ENCODE measurements around the gene APPL2. TPM values are rescaled to one million over a fixed set of nuclear protein-coding genes. Genes with fewer than 3 reads are reported as not detected.
A peak's percentile ranks its signal among the peaks of the same experiment; 100 is the strongest.

Gene APPL2
- total and polyA plus RNA-seq, 2 experiments from 2014 or later, result 83.0 to 122 TPM

GRCh38 chr12:105225505-105226015 lies 10.4 kb downstream of the APPL2 start:
- peaks cover 61% of the 10 kb centered on the region for H3F3A ChIP-seq (ENCODE audit: insufficient read depth)
- 67 to 68% methylated on average over 5 of the region's 5 CpGs for WGBS, 2 experiments (ENCODE audit: low coverage in 1 of 2, low lambda C conversion rate in 2 of 2, missing lambda C conversion rate in 2 of 2)
- no peak for TF ChIP-seq EZH2 (IDR thresholded peaks at IDR 0.05; ENCODE audit: insufficient read depth, poor library complexity, severe bottlenecking)
- no peak for TF ChIP-seq EZH2phosphoT487 (IDR thresholded peaks at IDR 0.05; ENCODE audit: insufficient read depth, low read depth)
- H3K4me3 ChIP-seq, result peak overlapping the region; percentile 13; the same call in 1 of the 2 replicates
- H4K20me1 ChIP-seq (ENCODE audit: insufficient read depth), result no peaks in the 10 kb centered on the region
- no peak for DNase-seq
- in situ Hi-C loops (cut with MboI), result no loop called here
- H3K9ac ChIP-seq, result peak overlapping the region; percentile 50
- H3K9me2 ChIP-seq (ENCODE audit: insufficient read depth), result no peaks in the 10 kb centered on the region
- H3K36me3 ChIP-seq (ENCODE audit: low read depth), result peaks cover 47% of the 10 kb centered on the region
- no peaks in the 10 kb centered on the region for H3K27me3 ChIP-seq (replicated peaks; ENCODE audit: insufficient read depth)
- peaks cover 86% of the 10 kb centered on the region for H3K4me1 ChIP-seq (ENCODE audit: insufficient read depth)
- peaks cover 90% of the 10 kb centered on the region for H3K79me2 ChIP-seq (ENCODE audit: insufficient read depth)
- H3K4me2 ChIP-seq (ENCODE audit: unreplicated experiment), result peak overlapping the region; percentile 66
- no peak overlapping the region for H2AFZ ChIP-seq
- H3K27ac ChIP-seq, result peak overlapping the region; percentile 96
- H3K9me3 ChIP-seq (ENCODE audit: low read depth), result no peaks in the 10 kb centered on the region

GRCh38 chr12:105224399-105224798 lies 11.6 kb downstream of the APPL2 start:
- Histone ChIP-seq H3K79me2 (ENCODE audit: insufficient read depth) (peaks cover 90% of the 10 kb centered on the region), H3K4me3 (no peak overlapping the region), H3K36me3 (ENCODE audit: low read depth) (peaks cover 48% of the 10 kb centered on the region), H3F3A (ENCODE audit: insufficient read depth) (peaks cover 51% of the 10 kb centered on the region), H3K9me2 (ENCODE audit: insufficient read depth) (no peaks in the 10 kb centered on the region), H2AFZ (no peak overlapping the region), H3K27ac (peak overlapping the region; percentile 96), H3K27me3 (replicated peaks; ENCODE audit: insufficient read depth) (no peaks in the 10 kb centered on the region), H3K4me2 (ENCODE audit: unreplicated experiment) (no peak overlapping the region), H4K20me1 (ENCODE audit: insufficient read depth) (0 out of 2 replicates have a peak, but pooled peaks cover 3% of the 10 kb centered on the region), H3K4me1 (ENCODE audit: insufficient read depth) (peaks cover 86% of the 10 kb centered on the region), H3K9ac (no peak overlapping the region), H3K9me3 (ENCODE audit: low read depth) (no peaks in the 10 kb centered on the region)
- no peak for DNase-seq
- in situ Hi-C loops (cut with MboI), result no loop called here
- 95 to 99% methylated on average over 4 of the region's 4 CpGs for WGBS, 2 experiments (ENCODE audit: low coverage in 1 of 2, low lambda C conversion rate in 2 of 2, missing lambda C conversion rate in 2 of 2)
- no peak for TF ChIP-seq EZH2 (IDR thresholded peaks at IDR 0.05; ENCODE audit: insufficient read depth, poor library complexity, severe bottlenecking)
- TF ChIP-seq EZH2phosphoT487 (IDR thresholded peaks at IDR 0.05; ENCODE audit: insufficient read depth, low read depth), result no peak

- Histone ChIP-seq H3K27me3 (replicated peaks; ENCODE audit: insufficient read depth) (no peaks in the 10 kb centered on the region), H3F3A (ENCODE audit: insufficient read depth) (peaks cover 51% of the 10 kb centered on the region), H3K4me3 (no peak overlapping the region), H3K9ac (no peak overlapping the region), H3K9me3 (ENCODE audit: low read depth) (no peaks in the 10 kb centered on the region), H3K4me1 (ENCODE audit: insufficient read depth) (peaks cover 86% of the 10 kb centered on the region), H2AFZ (no peak overlapping the region), H3K79me2 (ENCODE audit: insufficient read depth) (peaks cover 90% of the 10 kb centered on the region), H3K36me3 (ENCODE audit: low read depth) (peaks cover 53% of the 10 kb centered on the region), H3K9me2 (ENCODE audit: insufficient read depth) (no peaks in the 10 kb centered on the region), H3K27ac (0 out of 2 replicates have a peak overlapping the region, but pooled peaks have one; percentile 96), H3K4me2 (ENCODE audit: unreplicated experiment) (no peak overlapping the region), H4K20me1 (ENCODE audit: insufficient read depth) (0 out of 2 replicates have a peak, but pooled peaks cover 4% of the 10 kb centered on the region)
- in situ Hi-C loops (cut with MboI), result no loop called here
- 81 to 84% methylated on average over 4 of the region's 4 CpGs for WGBS, 2 experiments (ENCODE audit: low coverage in 1 of 2, low lambda C conversion rate in 2 of 2, missing lambda C conversion rate in 2 of 2)
- TF ChIP-seq EZH2phosphoT487 (IDR thresholded peaks at IDR 0.05; ENCODE audit: insufficient read depth, low read depth) (no peak), EZH2 (IDR thresholded peaks at IDR 0.05; ENCODE audit: insufficient read depth, poor library complexity, severe bottlenecking) (no peak)
- DNase-seq, result no peak
Measured at GRCh38 chr12:105223884-105224283, 12.1 kb downstream of the APPL2 start.

- Histone ChIP-seq H3K9ac (peak overlapping the region; percentile 15; the same call in 1 of the 2 replicates), H3K79me2 (ENCODE audit: insufficient read depth) (peaks cover 95% of the 10 kb centered on the region)
Measured at GRCh38 chr12:105223352-105223845, 12.6 kb downstream of the APPL2 start.

More at GRCh38 chr12:105223352-105223845, 12.6 kb downstream of the APPL2 start:
- Histone ChIP-seq H3K27me3 (replicated peaks; ENCODE audit: insufficient read depth) (no peaks in the 10 kb centered on the region), H3K4me1 (ENCODE audit: insufficient read depth) (peaks cover 86% of the 10 kb centered on the region), H4K20me1 (ENCODE audit: insufficient read depth) (0 out of 2 replicates have a peak, but pooled peaks cover 4% of the 10 kb centered on the region), H3K27ac (peak overlapping the region; percentile 28), H3F3A (ENCODE audit: insufficient read depth) (peaks cover 49% of the 10 kb centered on the region), H3K36me3 (ENCODE audit: low read depth) (peaks cover 53% of the 10 kb centered on the region), H3K9me2 (ENCODE audit: insufficient read depth) (no peaks in the 10 kb centered on the region), H3K4me3 (no peak overlapping the region), H2AFZ (no peak overlapping the region), H3K4me2 (ENCODE audit: unreplicated experiment) (peak overlapping the region; percentile 9), H3K9me3 (ENCODE audit: low read depth) (no peaks in the 10 kb centered on the region)
- WGBS, 2 experiments (ENCODE audit: low coverage in 1 of 2, low lambda C conversion rate in 2 of 2, missing lambda C conversion rate in 2 of 2), result 36 to 48% methylated on average over 4 of the region's 4 CpGs
- no peak for TF ChIP-seq EZH2phosphoT487 (IDR thresholded peaks at IDR 0.05; ENCODE audit: insufficient read depth, low read depth)
- TF ChIP-seq EZH2 (IDR thresholded peaks at IDR 0.05; ENCODE audit: insufficient read depth, poor library complexity, severe bottlenecking), result no peak
- peak; percentile 61 for DNase-seq
- in situ Hi-C loops (cut with MboI), result no loop called here
